RWPE2 (cell line): ENCODE results near the gene PDE4D.

ENCODE experiments used
- ATAC-seq: fragments of 200-7000 bp; cut with Tn5 transposase; 3 replicates; pipeline ENCODE4 v1.9.1; 2021; ENCODE audit warnings: low read depth
- DNase-seq: peaks from one replicate; pipeline ENCODE4 v3.0.0-alpha.2; 2020; ENCODE audit warnings: low spot score
- H3K27ac ChIP-seq: fragments of 450-650 bp; 2 replicates; pipeline ENCODE4 v1.5.1; 2017; ENCODE audit warnings: mild to moderate bottlenecking; ENCODE audit not compliant: poor library complexity, severe bottlenecking
- H3K27me3 ChIP-seq: fragments of 250-450 bp; sonication (Bioruptor Pico); 2 replicates; pipeline ENCODE4 v1.5.1; 2021; ENCODE audit warnings: mild to moderate bottlenecking, moderate library complexity; ENCODE audit not compliant: insufficient read depth, poor library complexity, severe bottlenecking
- H3K36me3 ChIP-seq: fragments of 250-450 bp; sonication (Bioruptor Pico); 2 replicates; pipeline ENCODE4 v1.5.1; 2020; ENCODE audit warnings: low read depth, mild to moderate bottlenecking, moderate library complexity
- H3K4me1 ChIP-seq: fragments of 250-450 bp; sonication (Bioruptor Pico); 2 replicates; pipeline ENCODE4 v1.5.1; 2021; ENCODE audit warnings: mild to moderate bottlenecking, moderate library complexity; ENCODE audit not compliant: insufficient read depth, poor library complexity, severe bottlenecking
- H3K4me3 ChIP-seq: fragments of 250-450 bp; sonication (Bioruptor Pico); 2 replicates; pipeline ENCODE4 v1.5.1; 2021; ENCODE audit warnings: mild to moderate bottlenecking, moderate library complexity; ENCODE audit not compliant: severe bottlenecking
- H3K9me3 ChIP-seq: fragments of 250-450 bp; sonication (Bioruptor Pico); 2 replicates; pipeline ENCODE4 v1.5.1; 2021; ENCODE audit warnings: mild to moderate bottlenecking, moderate library complexity; ENCODE audit not compliant: severe bottlenecking
- TF ChIP-seq, protein P1 (sequence below): fragments of 450-650 bp; IDR thresholded peaks from one replicate; pipeline ENCODE4 v1.5.1; 2017; ENCODE audit warnings: mild to moderate bottlenecking, moderate library complexity; ENCODE audit not compliant: poor library complexity, severe bottlenecking

Gene PDE4D

DNA sequence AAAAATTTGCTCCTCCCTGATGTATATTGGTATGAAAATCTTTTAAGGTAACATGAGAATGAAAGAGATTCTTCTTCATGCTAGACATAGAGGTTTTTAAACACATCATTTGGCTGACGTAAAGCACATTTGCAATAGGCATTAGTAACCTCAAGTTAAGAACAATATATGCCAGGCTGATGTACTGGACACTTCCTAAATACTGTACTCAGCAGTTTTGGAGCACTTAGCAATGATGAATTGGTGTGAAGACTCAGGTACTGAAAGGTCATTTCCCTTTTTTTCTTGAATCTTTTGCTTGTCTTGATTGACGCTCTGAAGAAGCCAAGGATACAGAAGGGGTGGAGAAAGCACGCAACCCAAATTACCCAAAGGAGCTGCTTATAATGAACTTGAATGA is 322.5 kb downstream of the PDE4D start:
- TF ChIP-seq, protein P1, sequence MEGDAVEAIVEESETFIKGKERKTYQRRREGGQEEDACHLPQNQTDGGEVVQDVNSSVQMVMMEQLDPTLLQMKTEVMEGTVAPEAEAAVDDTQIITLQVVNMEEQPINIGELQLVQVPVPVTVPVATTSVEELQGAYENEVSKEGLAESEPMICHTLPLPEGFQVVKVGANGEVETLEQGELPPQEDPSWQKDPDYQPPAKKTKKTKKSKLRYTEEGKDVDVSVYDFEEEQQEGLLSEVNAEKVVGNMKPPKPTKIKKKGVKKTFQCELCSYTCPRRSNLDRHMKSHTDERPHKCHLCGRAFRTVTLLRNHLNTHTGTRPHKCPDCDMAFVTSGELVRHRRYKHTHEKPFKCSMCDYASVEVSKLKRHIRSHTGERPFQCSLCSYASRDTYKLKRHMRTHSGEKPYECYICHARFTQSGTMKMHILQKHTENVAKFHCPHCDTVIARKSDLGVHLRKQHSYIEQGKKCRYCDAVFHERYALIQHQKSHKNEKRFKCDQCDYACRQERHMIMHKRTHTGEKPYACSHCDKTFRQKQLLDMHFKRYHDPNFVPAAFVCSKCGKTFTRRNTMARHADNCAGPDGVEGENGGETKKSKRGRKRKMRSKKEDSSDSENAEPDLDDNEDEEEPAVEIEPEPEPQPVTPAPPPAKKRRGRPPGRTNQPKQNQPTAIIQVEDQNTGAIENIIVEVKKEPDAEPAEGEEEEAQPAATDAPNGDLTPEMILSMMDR: no peak
- ATAC-seq: no peak
- Histone ChIP-seq H3K27me3 (no peaks in the 10 kb centered on the region), H3K4me1 (no peaks in the 10 kb centered on the region), H3K9me3 (no peaks in the 10 kb centered on the region), H3K27ac (no peak overlapping the region), H3K4me3 (no peak overlapping the region), H3K36me3 (no peaks in the 10 kb centered on the region)
- DNase-seq: no peak

DNA sequence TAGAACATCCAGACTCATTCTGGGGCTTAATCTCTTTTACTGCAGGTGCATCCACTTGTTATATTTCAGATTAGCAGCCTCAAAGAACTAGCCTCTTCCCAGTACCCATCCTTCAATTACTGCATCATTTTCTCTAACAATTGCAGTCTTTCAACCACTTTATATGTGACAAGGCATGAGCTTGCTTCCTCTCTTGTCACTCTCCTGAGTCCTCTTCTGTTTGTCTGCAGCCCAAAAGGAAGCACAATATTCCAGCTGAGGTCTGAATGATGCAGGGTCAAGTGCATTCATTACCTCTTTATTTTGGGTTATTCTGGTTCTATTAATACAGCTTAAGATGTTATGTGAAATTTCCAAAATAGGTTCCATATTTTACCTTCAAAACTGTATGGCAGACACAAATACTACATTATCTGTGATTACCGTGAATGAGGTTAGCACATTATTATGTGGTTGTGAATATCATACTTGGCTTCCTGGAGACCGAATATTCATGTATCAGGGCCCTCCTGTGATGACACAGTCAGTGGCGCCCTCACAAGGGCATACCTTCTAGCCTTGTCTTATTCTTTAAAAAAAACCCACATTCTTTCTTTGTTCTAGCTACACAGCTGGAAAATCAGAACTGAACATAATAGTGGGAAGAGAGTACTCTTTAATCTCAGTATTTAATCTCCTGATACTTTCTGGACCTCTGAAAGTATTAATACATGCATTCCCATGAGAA is 323.8 kb downstream of the PDE4D start:
- ATAC-seq (no peak), DNase-seq (no peak)
- Histone ChIP-seq H3K4me1 (no peaks in the 10 kb centered on the region), H3K27me3 (no peaks in the 10 kb centered on the region), H3K4me3 (no peak overlapping the region), H3K9me3 (no peaks in the 10 kb centered on the region), H3K36me3 (no peaks in the 10 kb centered on the region), H3K27ac (no peak overlapping the region)
- TF ChIP-seq, protein P1: no peak

DNA sequence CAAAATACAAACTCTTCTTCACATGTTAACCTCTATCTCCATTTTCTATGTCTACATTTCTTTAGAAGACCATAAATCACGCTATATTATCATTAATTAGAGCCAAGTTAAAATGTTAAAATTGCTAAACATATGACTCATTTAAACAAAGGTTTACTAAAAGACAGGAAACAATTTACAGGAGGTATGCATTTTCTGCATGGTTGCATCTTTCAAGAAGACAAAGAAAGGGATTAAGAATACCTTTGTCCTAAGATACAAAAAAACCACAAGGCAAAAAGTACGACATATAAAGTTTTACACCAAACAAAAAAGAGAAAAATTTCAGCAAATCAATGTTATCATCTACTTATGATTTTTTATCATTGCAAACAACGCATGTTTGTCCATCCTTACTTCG is 324.4 kb downstream of the PDE4D start:
- H3K36me3 ChIP-seq: no peaks in the 10 kb centered on the region
- DNase-seq (no peak), ATAC-seq (no peak)
- no peak overlapping the region for H3K4me3 ChIP-seq
- H3K4me1 ChIP-seq: no peaks in the 10 kb centered on the region
- no peaks in the 10 kb centered on the region for H3K27me3 ChIP-seq
- TF ChIP-seq, protein P1: no peak
- H3K27ac ChIP-seq: no peak overlapping the region
- H3K9me3 ChIP-seq: no peaks in the 10 kb centered on the region

DNA sequence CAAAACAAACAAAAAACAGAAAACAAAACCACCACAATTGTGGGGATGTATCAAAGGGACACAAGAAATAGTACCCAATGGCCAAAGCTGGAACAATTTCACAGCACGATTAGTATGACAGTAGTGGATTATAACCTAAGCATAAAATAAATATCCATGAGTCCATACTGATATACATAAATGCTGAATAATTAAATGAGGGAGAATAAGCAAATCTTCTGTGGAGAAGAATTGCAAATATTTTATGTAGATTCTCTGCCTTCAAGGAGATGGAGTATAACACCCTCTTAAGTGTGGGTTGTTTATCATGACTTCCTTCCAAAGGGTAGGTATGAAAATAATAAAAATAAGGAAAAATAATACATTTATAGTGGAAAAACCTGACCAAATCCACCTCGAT is 325.4 kb downstream of the PDE4D start:
- Histone ChIP-seq H3K4me3 (no peak overlapping the region), H3K4me1 (peaks cover 4% of the 10 kb centered on the region), H3K9me3 (no peaks in the 10 kb centered on the region), H3K27me3 (no peaks in the 10 kb centered on the region), H3K36me3 (no peaks in the 10 kb centered on the region), H3K27ac (no peak overlapping the region)
- ATAC-seq (no peak), DNase-seq (no peak)
- TF ChIP-seq, protein P1: no peak

DNA sequence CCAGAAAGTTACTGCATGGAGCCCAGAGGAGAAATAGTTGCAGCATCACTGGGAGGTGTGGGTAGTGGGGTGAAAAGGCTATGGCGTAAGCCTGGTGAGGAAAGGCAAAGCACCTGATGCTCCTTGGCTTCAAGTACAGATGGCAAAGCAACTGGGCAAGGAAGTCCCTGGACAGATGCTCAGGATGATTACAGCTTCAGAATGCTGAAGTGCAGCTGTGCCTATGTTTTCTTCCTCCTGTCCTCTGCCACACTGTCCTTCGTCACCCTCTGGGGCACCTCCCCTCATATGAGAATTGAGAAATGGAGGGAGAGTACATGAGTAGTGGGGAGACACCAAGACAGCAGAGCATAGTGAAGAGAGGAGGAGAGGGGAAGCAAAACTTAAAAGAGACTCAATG is 328.0 kb downstream of the PDE4D start:
- no peaks in the 10 kb centered on the region for H3K9me3 ChIP-seq
- H3K4me1 ChIP-seq: peaks cover 16% of the 10 kb centered on the region
- TF ChIP-seq, protein P1: no peak
- ATAC-seq (no peak), DNase-seq (no peak)
- no peak overlapping the region for H3K27ac ChIP-seq
- no peak overlapping the region for H3K4me3 ChIP-seq
- no peaks in the 10 kb centered on the region for H3K27me3 ChIP-seq
- no peaks in the 10 kb centered on the region for H3K36me3 ChIP-seq
